SW480 (cell line): ENCODE data around the gene ADIPOR2.
"Not testable (repeated sequence)": the region's sequence is repeated elsewhere in the genome, so short reads cannot be mapped to it uniquely, and the experiment has no call there.

Source experiments
- DNase-seq: peaks from one replicate; pipeline ENCODE4 v3.0.0-alpha.2; 2016; ENCODE audit warnings: low spot score

Gene ADIPOR2

GRCh38 chr12:1815814-1816729 is 125.2 kb downstream of the ADIPOR2 start:
- no peak for DNase-seq

DNA sequence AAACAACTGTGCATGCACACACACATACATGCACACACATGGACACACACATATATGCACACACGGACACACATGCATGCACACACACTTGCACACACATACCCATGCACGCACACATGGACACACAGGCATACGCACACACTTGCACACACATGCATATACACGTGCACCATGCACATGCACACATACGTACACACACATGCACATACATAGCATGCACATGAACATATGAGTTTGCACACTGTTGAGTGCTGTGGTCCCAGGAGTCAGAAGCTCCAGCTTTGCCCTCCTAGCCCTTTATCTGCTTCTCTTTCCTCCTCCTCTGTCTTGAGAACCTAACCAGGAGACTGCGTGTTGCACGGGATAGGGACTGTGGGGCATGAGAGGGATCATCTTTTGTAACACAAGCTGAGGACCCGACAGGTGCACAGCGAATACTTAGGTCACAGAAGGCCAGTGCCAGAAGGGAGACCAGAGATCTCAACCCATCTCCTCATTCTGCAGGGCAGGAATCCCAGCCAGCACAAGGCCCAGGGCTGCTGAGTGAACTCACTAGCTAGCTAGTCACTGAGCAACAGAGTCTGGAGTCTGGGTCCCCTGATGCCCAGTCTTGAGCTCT is 126.0 kb downstream of the ADIPOR2 start:
- DNase-seq, result no peak

GRCh38 chr12:1817928-1818327 is 127.1 kb downstream of the ADIPOR2 start:
- DNase-seq, result not testable (repeated sequence)

GRCh38 chr12:1819050-1819449 is 128.2 kb downstream of the ADIPOR2 start:
- no peak for DNase-seq

- DNase-seq, result no peak
Observed at GRCh38 chr12:1819571-1819970, 128.7 kb downstream of the ADIPOR2 start.

- no peak for DNase-seq
Observed at GRCh38 chr12:1820191-1820895, 129.5 kb downstream of the ADIPOR2 start, which contains the start of gene LRTM2. LRTM2 (plus strand) TSS chr12:1820565; CDS start chr12:1828149, 7,584 bp downstream.

DNA sequence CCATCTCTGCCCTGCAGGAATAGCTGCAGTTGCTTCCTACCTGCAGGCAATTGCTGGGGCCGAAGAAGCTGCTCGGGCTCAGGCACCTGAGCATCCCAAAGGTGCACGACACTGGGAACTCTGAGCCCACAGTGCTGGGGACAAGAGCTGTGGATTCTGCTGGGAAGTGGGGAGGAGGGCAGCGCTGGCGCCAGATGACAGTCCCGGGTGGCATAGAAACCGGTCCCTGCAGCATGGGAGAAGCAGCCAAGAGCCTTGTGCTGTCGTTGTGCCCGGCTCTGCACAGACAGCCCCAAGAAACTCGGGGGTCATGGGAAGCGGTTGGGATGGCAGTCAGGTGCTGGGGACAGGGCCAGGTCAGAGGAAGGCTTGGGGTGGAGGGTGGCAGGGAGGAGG is 130.0 kb downstream of the ADIPOR2 start:
- DNase-seq, result no peak

DNA sequence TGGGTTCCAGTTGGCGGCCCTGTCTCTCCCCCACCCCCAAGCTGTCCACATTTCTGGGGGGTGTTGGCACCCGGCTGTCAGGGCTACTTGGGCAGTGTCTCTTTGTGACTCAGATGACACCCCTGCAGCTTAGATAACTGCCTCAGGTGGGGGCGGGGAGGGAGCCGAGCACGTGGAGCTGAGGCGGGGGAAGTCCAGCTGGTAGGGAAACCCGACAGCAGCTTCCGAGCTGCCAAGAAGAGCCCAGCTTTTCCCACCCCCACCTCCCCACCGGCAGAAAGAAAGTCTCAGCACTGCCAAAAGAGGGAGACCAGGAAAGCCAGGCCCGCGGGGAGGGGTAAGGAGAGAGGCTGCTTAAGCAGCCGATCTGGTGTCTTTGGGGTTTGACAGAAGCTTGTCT is 130.9 kb downstream of the ADIPOR2 start:
- no peak for DNase-seq

DNA sequence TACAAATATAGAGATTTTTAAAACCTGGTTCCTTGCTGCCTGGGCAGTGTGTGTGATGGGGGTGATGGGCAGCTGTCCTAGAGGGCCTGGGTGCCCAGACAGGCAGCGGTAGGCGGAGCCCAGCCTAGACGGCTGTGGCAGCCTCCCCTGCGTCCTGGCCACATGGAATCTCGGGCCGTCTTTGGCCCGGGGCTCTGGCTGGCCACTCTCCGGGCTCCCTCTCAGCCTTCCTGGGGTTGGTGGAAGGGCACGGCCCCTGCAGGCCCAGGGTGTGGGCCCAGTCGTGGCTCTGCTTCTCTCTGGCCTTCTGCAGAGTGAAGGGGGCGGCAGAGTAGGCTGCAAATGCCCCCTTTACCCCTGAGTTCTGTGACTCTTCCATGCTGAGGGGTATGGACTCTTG is 131.8 kb downstream of the ADIPOR2 start:
- no peak for DNase-seq

GRCh38 chr12:1823237-1823636 is 132.4 kb downstream of the ADIPOR2 start:
- DNase-seq, result no peak

DNA sequence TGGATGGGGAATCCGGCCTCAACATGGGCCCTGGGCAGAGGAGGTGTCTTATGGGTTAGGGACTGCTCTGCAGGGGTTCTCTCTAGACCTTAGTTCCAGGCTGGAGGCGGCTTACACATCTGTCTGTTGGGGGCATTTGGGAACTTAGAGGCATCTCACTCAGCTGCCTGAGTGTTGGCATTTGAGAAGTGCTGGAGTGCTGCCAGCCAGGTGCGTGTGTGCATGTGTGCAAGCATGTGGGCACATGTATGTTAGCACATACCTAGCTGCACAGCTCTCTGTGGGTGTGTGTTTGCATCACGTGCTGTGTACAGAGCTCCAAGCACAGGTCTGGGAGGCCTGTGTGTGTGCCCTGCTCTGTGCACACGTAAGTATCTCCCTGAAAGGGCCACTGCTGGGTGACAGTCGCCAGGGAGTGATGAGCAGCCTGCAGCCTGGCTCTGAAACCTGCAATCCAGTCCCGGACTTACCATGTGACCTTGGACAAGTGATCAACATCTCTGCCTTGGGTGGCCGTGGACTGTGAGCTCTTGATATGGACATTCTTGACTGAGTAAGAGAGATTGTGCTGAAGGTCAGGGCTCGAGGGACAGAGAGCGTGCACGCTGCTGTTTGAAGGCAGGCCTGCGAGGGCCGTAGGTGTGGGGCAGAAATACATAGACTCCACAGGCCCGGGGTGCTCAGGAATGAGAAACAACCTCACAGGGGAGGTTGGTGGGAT is 134.7 kb downstream of the ADIPOR2 start:
- DNase-seq, result no peak

- DNase-seq, result no peak
Observed at GRCh38 chr12:1826401-1826800, 135.5 kb downstream of the ADIPOR2 start.

GRCh38 chr12:1826867-1827705 is 136.2 kb downstream of the ADIPOR2 start:
- no peak for DNase-seq

GRCh38 chr12:1827826-1828805 is 137.2 kb downstream of the ADIPOR2 start:
- no peak for DNase-seq

DNA sequence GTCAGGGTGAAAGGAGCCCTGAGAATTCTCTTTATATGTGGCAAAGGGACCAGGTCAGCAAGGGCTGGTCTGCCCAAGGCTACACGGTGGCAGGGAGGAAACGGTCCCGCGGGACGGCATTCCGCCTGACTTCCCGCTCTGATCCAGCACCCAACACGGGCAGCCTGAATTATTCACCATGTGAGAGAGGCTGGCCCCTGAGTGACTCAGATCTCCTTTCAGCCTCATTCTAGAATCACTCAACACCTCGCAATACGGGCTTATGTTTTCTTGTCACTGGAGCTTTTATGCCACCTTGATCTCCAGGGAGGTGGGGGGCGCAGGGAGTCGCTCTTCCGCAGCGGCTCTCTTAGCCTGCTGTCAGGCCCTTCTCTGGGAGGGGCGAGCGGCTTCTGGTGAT is 138.0 kb downstream of the ADIPOR2 start:
- DNase-seq, result peak; percentile 51

- DNase-seq, result no peak
Observed at GRCh38 chr12:1829306-1829900, 138.5 kb downstream of the ADIPOR2 start.

DNA sequence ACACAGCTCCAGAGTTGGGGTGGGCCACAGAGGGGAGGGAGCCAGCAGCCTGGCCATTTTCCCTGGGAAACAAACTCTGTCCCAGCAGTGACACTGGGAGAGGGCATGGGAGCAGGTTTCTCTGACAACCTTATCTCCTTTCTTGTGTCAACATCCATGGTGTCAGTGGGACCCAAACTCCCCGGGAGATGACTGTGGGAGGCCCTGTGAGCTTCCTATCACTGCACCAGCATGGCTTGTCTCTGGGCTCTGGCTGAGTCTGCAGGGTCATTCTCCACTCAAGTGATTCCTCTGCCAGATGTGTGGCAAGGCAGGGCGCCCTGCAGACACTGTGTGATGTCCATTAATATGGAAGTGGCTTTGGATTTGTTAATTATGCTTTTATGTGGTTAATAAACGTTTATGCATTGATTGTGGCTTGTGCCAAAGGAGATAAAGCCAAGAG is 139.6 kb downstream of the ADIPOR2 start:
- no peak for DNase-seq

DNA sequence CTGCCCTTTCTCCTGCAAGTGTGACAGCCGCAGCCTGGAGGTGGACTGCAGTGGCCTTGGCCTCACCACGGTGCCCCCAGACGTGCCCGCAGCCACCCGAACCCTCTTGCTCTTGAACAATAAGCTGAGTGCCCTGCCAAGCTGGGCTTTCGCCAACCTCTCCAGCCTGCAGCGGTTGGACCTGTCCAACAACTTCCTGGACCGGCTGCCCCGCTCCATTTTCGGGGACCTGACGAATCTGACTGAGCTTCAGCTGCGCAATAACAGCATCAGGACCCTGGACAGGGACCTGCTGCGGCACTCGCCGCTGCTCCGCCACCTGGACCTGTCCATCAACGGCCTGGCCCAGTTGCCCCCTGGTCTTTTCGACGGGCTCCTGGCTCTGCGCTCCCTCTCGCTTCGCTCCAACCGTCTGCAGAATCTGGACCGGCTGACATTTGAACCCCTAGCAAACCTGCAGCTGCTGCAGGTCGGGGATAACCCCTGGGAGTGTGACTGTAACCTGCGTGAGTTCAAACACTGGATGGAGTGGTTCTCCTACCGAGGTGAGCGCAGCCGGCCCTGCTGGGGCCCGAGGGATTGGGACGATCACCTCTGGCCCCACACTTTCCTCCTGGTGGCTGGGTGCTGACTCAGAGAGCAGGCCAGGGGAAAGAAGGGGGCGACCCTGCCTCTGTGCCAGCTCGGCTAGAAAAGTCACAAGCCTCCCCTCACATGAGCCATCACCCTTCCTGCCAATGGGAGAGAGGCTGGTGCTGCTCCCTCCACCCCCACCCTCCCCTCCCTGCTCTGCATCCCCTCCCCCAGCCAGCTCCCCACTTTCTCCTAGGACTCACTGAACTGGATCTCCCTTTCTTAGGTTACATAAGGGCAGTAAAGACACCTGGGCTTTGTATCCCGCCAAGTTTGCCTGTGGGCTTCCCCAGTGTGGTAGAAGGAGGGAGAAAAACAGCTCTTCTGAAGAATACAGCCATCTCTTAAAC is 140.4 kb downstream of the ADIPOR2 start:
- no peak for DNase-seq
